Caki2 (cell line): ENCODE results near the gene SORCS2. TPM values are rescaled to one million over a fixed set of nuclear protein-coding genes. Genes with fewer than 3 reads are reported as not detected.

Experiments used
- DNase-seq: peaks from one replicate; pipeline ENCODE4 v3.0.0-alpha.2; 2015; ENCODE audit warnings: low read depth
- in situ Hi-C: cut with HindIII; loops from 2 replicates; pipeline ENCODE4 v1.10.0; 2016; ENCODE audit warnings: low sequenced_read_pairs, low pct_unique_long_range_greater_than_20kb, mixed read lengths
- total RNA-seq: library from RNA; depleted of rRNA; stranded (reverse); fragments of >200 nt; shearing (Covaris generic); gene quantifications from 2 replicates; pipeline ENCODE4 v1.2.3, GENCODE V29; 2014; ENCODE audit warnings: low replicate concordance

SORCS2 gene
- total RNA-seq, 1 experiment from 2014 or later: 1.4 TPM

GRCh38 chr4:7392438-7393421, 200.4 kb downstream of the SORCS2 start:
- DNase-seq: no peak
- in situ Hi-C loops: no loop called here

GRCh38 chr4:7393601-7394575, 201.6 kb downstream of the SORCS2 start:
- in situ Hi-C loops: no loop called here
- no peak for DNase-seq

GRCh38 chr4:7394681-7395451, 202.5 kb downstream of the SORCS2 start:
- in situ Hi-C loops: no loop called here

GRCh38 chr4:7395645-7396044, 203.3 kb downstream of the SORCS2 start:
- DNase-seq: no peak
- in situ Hi-C loops: no loop called here

More at GRCh38 chr4:7394681-7395451, 202.5 kb downstream of the SORCS2 start:
- DNase-seq: no peak

- in situ Hi-C loops: no loop called here
- no peak for DNase-seq
Measured at GRCh38 chr4:7396186-7396910, 204.0 kb downstream of the SORCS2 start.

GRCh38 chr4:7397206-7398103, 205.1 kb downstream of the SORCS2 start:
- in situ Hi-C loops: no loop called here
- no peak for DNase-seq

- no peak for DNase-seq
Measured at GRCh38 chr4:7398104-7398423, 205.7 kb downstream of the SORCS2 start.

GRCh38 chr4:7398788-7399439, 206.6 kb downstream of the SORCS2 start:
- DNase-seq: no peak

More at GRCh38 chr4:7398104-7398423, 205.7 kb downstream of the SORCS2 start:
- in situ Hi-C loops: no loop called here

GRCh38 chr4:7399440-7400234, 207.3 kb downstream of the SORCS2 start:
- DNase-seq: no peak
- in situ Hi-C loops: no loop called here

More at GRCh38 chr4:7398788-7399439, 206.6 kb downstream of the SORCS2 start:
- in situ Hi-C loops: no loop called here

GRCh38 chr4:7400671-7401298, 208.4 kb downstream of the SORCS2 start:
- in situ Hi-C loops: no loop called here
- DNase-seq: no peak

GRCh38 chr4:7402526-7402925, 210.2 kb downstream of the SORCS2 start:
- in situ Hi-C loops: no loop called here
- DNase-seq: no peak

GRCh38 chr4:7403001-7403400, 210.7 kb downstream of the SORCS2 start:
- in situ Hi-C loops: no loop called here
- no peak for DNase-seq

- no peak for DNase-seq
- in situ Hi-C loops: no loop called here
Measured at GRCh38 chr4:7408166-7408565, 215.8 kb downstream of the SORCS2 start.

GRCh38 chr4:7410446-7410845, 218.1 kb downstream of the SORCS2 start:
- in situ Hi-C loops: no loop called here
- DNase-seq: no peak

GRCh38 chr4:7411491-7411890, 219.2 kb downstream of the SORCS2 start:
- DNase-seq: no peak
- in situ Hi-C loops: no loop called here
